ENCODE data around the gene BRF1. TPM values are rescaled to one million over a fixed set of nuclear protein-coding genes. Genes with fewer than 3 reads are reported as not detected.

The BRF1 gene
- total RNA-seq, 6 experiments from 2014 or later: 13.1 to 17.8 (median 16.2) TPM

GRCh38 chr14:105333020-105333490, 32.3 kb upstream of the BRF1 start:
- H3K27ac ChIP-seq: no peak overlapping the region
- peak in 2 of 3 donors; percentile 46 to 48 for DNase-seq
- peak; percentile 2 to 26 (median 8) for ATAC-seq
- no peaks in the 10 kb centered on the region for H3K27me3 ChIP-seq
- no peak overlapping the region for H3K4me3 ChIP-seq
- no peak for TF ChIP-seq CTCF (IDR thresholded peaks at IDR 0.05)
- no peak for TF ChIP-seq POLR2A (IDR thresholded peaks at IDR 0.05)
- no CpG with 5 or more reads among the region's 15 CpGs for WGBS (ENCODE audit: insufficient coverage, low coverage, low lambda C conversion rate, missing lambda C conversion rate)
- no peaks in the 10 kb centered on the region for H3K36me3 ChIP-seq
- peaks cover 0 to 35% (median 18%) of the 10 kb centered on the region in 4 donors for H3K4me1 ChIP-seq
- intact Hi-C loops (cut with DNase I): no loop called here
- H3K9me3 ChIP-seq: no peaks in the 10 kb centered on the region

- Histone ChIP-seq H3K27ac (no peak overlapping the region), H3K4me3 (no peak overlapping the region), H3K27me3 (no peaks in the 10 kb centered on the region), H3K4me1 (peaks cover 0 to 30% (median 12%) of the 10 kb centered on the region in 4 donors), H3K9me3 (no peaks in the 10 kb centered on the region), H3K36me3 (no peaks in the 10 kb centered on the region)
- ATAC-seq (no peak), DNase-seq (no peak)
- intact Hi-C loops (cut with DNase I): no loop called here
- 100% methylated on average over 2 of the region's 11 CpGs for WGBS (ENCODE audit: insufficient coverage, low coverage, low lambda C conversion rate, missing lambda C conversion rate)
- TF ChIP-seq POLR2A (IDR thresholded peaks at IDR 0.05): no peak
- no peak for TF ChIP-seq CTCF (IDR thresholded peaks at IDR 0.05)
These were observed 31.6 kb upstream of the BRF1 start for GRCh38 chr14:105332350-105332874.

GRCh38 chr14:105331575-105332349, 31.0 kb upstream of the BRF1 start:
- H3K27me3 ChIP-seq: no peaks in the 10 kb centered on the region
- H3K4me3 ChIP-seq: no peak overlapping the region
- no peaks in the 10 kb centered on the region for H3K36me3 ChIP-seq
- ATAC-seq (no peak), DNase-seq (no peak)
- peaks cover 0 to 27% (median 12%) of the 10 kb centered on the region in 4 donors for H3K4me1 ChIP-seq
- whole genome bisulfite sequencing (ENCODE audit: insufficient coverage, low coverage, low lambda C conversion rate, missing lambda C conversion rate): 83% methylated on average over 8 of the region's 8 CpGs
- TF ChIP-seq POLR2A (IDR thresholded peaks at IDR 0.05) (no peak), CTCF (IDR thresholded peaks at IDR 0.05) (no peak)
- intact Hi-C loops (cut with DNase I): no loop called here
- H3K27ac ChIP-seq: no peak overlapping the region
- no peaks in the 10 kb centered on the region for H3K9me3 ChIP-seq

GRCh38 chr14:105330491-105330895, 29.7 kb upstream of the BRF1 start:
- TF ChIP-seq CTCF (IDR thresholded peaks at IDR 0.05): no peak
- no peak for TF ChIP-seq POLR2A (IDR thresholded peaks at IDR 0.05)
- Histone ChIP-seq H3K36me3 (no peaks in the 10 kb centered on the region), H3K27me3 (no peaks in the 10 kb centered on the region), H3K9me3 (no peaks in the 10 kb centered on the region), H3K4me3 (no peak overlapping the region), H3K27ac (peak overlapping the region in 1 of 3 donors; percentile 13), H3K4me1 (peaks cover 0 to 25% (median 12%) of the 10 kb centered on the region in 4 donors)
- DNase-seq: peak in 2 of 3 donors; percentile 47 to 55
- 43% methylated on average over 9 of the region's 13 CpGs for WGBS (ENCODE audit: insufficient coverage, low coverage, low lambda C conversion rate, missing lambda C conversion rate)
- intact Hi-C loops (cut with DNase I): no loop called here
- peak in 1 of 4 donors; percentile 21 for ATAC-seq

Data from right lobe of liver (tissue), 6 donors.